MV-4-11 (cell line): ENCODE results near the gene SPANXN2.
"Not testable (repeated sequence)": the region's sequence is repeated elsewhere in the genome, so short reads cannot be mapped to it uniquely, and the experiment has no call there.

Experiments used
- DNase-seq: peaks from one replicate; lab custom pipeline; 2025; lab: John Stamatoyannopoulos, UW

Gene SPANXN2, protein sequence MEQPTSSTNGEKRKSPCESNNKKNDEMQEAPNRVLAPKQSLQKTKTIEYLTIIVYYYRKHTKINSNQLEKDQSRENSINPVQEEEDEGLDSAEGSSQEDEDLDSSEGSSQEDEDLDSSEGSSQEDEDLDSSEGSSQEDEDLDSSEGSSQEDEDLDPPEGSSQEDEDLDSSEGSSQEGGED

DNA sequence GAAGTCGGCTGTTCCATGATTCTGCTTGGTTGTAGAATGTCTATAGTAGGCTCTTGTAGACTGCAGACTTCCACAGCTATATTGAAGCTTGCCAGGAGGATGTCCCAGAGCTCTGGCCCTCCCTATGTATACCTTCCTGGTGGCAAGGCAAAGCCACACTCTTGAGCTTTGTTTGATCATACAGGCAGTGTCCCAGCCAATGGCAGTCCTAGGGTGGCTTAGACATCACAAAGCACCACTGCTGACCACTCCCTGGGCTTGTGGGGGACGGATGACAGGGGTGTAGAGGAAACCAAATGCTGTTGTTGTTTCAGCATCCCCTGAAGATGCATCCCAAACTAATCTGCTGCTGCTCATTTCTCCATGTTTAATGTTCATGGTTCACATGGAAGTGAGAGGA, at the start of gene SPANXN2:
Gene SPANXN2 (minus strand): TSS at position 101 of the 400 bp plus-strand sequence. CDS start 84 bp downstream, at position 17.
- DNase-seq: not testable (repeated sequence)

DNA sequence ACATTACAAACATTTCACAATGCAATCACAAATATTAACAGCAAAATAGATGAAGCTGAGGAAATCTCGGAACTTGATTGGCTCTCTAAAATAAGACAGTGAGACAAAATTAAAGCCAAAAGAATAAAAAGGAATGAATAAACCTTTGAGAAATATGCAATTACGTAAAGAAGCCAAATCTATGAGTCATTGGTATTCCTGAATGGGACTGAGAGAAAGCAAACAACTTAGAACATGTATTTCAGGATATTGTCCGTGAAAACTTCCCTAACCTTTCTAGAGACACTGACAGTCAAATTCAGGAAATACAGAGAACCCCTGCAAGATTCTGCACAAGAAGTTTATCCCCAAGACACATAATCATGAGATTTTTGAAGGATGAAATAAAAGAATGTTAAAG, 48.4 kb upstream of the SPANXN2 start:
- DNase-seq: no peak

DNA sequence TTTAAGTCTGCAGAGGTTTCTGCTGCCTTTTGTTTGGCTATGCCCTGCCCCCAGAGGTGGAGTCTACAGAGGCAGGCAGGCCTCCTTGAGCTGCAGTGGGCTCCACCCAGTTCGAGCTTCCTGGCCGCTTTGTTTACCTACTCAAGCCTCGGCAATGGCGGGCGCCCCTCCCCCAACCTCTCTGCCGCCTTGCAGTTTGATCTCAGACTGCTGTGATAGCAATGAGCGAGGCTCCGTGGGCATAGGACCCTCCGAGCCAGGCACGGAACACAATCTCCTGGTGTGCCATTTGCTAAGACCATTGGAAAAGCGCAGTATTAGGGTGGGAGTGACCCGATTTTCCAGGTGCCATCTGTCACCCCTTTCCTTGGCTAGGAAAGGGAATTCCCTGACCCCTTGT, 47.2 kb upstream of the SPANXN2 start:
- DNase-seq: not testable (repeated sequence)

DNA sequence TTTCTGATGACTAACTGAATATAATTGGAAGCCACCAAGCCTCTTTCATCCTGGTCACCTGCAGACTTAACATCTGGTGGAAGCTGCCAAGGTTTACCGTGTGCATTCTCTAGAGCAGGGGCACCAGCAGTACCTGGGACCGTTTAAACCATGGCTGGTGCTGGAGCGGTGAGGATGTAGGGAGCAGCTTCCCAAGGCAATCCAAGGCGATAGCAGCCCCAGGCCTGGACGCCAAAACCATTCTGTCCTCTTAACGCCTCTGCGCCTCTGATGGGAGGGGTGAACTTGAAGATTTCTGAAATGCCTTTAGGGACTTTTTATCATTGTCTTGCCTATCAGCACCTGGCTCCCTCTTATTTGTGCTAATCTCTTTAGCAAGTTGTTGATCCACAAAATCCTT, 37.3 kb upstream of the SPANXN2 start:
- no peak for DNase-seq

DNA sequence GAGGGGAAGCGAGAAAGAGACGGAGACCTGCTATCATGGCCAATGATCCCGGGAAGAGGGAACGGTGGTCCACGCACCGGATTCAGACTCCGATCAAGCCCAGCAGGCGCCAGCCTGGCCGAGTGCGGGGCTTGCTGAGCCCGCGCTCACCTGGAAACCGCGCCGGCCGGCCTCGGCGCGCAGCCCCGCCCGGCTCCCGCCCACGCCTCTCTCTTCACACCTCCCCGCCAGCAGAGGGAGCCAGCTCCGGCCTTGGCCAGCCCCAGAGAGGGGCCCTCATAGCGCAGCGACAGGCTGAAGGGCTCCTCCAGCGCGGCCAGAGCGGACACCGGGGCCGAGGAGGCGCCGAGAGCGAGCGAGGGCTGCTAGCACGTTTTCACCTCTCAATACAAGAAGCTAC, 36.8 kb upstream of the SPANXN2 start:
- no peak for DNase-seq

DNA sequence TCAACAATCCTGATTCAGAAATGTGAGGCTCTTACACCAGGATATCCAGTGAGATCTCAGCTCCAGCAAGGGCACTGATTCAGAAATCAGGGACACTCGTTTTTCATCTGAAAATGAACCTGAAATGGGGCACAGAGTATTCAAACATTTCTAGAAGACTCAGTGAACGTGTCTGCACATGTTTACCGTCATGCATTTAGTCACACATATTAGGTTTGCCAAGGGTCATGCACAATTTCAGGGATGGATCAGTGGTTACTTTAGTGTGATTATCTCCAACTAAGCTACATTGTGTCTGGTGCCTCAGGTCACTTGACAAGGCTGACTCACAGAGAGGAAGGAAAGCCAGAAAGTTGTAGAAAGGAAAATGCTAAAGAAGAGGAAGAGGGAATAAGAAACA, 33.6 kb upstream of the SPANXN2 start:
- DNase-seq: no peak

DNA sequence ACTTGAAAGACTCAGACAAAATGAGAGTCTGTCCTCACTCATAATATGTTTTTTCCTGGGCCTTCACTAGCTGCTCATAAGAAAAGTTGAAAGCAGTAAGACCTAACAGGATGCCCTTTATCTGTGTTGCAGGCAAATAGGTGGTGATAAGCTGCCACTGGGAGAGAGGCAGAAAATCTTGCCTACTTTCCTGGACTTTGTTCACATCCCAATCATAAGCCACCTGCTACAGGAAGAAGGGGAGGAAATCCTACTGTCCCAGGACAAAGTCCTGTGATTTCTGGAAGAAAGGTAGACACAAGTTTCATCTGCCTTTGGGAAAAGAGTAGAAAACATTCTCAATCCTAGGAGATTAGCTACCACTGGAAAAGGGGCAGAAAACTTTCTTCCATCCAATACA, 13.3 kb upstream of the SPANXN2 start:
- DNase-seq: no peak

DNA sequence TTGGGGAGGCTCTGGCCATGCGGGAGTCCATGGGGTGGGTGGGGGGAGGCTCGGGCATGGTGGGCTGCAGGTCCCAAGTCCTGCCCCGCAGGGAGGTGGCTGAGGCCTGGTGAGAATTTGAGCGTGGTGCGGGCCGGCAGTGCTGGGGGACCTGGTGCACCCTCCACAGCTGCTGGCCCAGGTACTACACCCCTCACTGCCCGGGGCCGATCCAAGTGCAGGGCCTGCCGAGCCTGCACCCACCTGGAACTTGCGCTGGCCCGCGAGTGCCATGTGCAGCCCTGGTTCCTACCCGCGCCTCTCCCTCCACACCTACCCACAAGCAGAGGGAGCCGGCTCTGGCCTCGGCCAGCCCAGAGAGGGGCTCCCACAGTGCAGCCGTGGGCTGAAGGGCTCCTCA, 5.7 kb upstream of the SPANXN2 start:
- no peak for DNase-seq

DNA sequence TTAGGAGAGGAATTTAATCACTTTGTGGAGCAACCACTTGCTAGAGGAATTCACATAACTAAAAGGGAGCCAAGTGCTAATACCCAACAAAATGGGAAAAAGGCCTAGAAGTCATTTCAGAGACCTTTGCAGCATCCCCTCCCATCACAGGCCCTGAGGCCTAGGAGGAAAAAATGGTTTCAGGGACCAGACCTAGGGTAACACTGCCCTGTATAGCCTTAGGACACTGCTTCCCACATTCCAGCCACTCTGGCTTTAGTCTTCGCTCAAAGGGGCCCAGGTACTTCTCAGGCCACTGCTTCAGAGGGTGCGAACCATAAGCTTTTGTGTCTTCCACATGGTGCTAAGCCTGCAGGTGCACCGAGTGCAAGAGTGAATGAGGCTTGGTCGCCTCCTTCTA, 19.1 kb downstream of the SPANXN2 start:
- no peak for DNase-seq

DNA sequence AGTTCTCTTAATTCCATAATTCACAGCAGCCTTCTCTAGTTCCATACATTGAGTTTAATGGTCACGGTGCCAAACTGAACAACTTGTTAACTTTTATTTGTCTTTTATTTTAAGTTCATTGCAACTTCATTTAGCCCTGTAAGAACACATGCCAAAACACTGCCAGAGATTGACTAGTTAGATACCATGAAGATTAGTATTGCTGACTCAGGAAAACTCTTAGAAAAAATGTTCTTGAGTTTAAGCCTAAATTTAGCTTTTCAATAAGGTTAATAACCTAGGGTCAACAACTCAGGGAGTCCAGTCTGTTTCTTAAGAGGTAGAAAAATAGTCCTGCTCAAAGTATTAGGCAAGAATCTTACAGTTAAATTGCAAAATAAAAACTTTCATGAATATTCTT, 25.7 kb downstream of the SPANXN2 start:
- no peak for DNase-seq

DNA sequence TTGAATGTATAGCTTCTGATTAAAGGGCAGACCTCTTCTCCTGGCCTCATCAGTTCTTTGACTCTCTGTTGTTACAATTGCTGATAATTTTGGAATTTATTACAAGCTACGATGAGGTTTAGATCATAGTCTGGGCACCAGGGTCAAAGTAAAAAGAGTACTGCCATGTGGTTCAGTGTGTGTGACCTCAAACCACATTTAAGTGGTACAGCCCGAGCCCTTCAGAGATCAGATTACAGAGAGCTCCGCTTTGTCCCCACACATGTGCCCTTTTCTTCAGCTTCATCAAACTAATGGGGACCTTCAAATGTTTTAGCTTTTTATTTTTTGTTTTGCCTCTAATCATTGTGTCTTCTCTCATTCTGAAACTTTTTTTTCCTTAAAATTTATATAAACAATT, 37.1 kb downstream of the SPANXN2 start:
- no peak for DNase-seq

DNA sequence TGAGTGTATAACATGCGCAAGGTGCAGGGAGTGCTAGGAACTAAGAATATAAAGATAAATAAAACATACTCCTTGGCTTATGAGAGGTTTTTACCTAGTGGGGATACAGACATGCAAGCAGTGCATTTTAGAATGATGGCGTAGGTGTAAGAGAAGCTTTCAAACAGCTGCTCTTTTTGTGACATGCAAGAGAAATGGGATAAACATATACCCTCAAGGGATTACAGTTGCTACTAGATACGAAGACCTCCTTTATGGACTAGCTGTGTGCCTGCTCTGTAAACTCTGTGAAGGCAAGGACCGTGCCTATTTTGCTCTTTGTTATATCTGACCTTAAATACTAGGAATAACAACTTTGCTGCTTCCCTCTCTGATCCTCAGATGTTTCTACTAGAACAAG, 45.6 kb downstream of the SPANXN2 start:
- DNase-seq: no peak

DNA sequence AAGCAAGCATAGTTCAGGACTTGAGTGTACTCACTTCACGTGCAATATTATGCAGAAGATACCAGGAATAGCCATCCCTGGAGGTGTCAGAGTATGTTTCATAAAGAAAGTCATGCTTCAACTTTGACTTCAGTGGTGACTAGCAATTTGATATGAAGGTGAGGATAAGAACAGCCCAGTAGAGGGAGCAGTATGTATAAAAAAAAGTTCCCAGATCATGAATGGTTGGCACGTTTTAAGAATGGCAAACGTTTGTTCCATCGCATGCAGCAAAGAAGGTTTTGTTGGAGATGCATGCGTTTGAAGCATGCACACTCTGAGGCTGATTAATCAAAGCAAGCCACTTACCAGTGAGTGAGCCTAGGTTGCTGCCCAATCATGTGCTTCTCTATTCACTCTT, 51.2 kb downstream of the SPANXN2 start:
- DNase-seq: no peak

DNA sequence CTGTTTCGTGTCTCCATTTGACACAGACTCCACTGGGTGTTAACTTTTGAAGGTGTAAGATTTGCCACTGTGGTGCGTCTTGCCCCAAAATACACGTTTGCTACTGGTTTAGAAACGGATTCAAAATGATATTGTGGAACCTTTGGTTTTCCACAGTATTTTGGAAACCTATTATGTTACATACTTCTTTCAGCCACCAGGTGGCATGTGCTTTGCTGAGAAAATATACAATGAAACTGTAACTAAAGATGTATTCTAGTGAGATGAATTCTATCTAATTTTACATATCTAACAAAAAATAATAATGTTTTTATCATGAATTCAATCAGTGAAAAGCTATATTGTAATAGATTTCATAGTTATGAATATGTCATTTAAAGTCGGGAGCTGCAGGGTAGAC, 56.2 kb downstream of the SPANXN2 start:
- no peak for DNase-seq

DNA sequence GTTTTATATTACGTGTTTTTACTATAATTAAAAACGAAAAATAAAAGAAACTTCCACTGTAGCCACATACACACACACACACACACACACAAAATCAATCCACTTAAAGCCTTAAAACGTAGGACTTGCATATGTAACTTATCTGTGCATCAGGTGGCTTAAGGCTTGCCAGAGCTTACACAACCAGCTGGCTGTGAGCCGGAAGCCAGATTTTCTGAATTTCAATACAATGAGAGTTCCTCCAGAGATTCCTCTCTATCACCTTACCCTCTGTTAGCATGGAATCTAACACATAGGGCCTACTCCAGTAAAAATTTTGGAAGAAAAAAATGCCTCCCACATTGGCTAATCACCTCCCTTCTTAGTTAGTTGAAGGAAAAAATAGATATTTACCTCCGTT, 56.8 kb downstream of the SPANXN2 start:
- DNase-seq: no peak
